GM12878 (cell line): ENCODE measurements around the gene SCAMP1. TPM values are rescaled to one million over a fixed set of nuclear protein-coding genes. Genes with fewer than 3 reads are reported as not detected.

Experiments used
- ATAC-seq: fragments of 200-7000 bp; cut with Tn5 transposase; 3 replicates; pipeline ENCODE4 v1.9.1; 2020; ENCODE audit warnings: mild to moderate bottlenecking, moderate library complexity
- BruUV-seq: library from RNA; stranded (reverse); fragments of 400-500 nt; replicated peaks from 2 replicates; lab custom pipeline; 2021; lab: Mats Ljungman, UMichigan
- CTCF ChIA-PET: fragments of 300-600 bp; sonication (Branson Sonifier 250); formaldehyde crosslinking; extraction: SDS; loops from one replicate; lab custom pipeline; 2021; ENCODE audit warnings: inconsistent platforms; lab: Yijun Ruan, JAX
- POLR2A ChIA-PET: fragments of 350-600 bp; formaldehyde crosslinking; extraction: SDS; loops from one replicate; lab custom pipeline; 2021; ENCODE audit warnings: inconsistent platforms; lab: Charles Lee
- RAD21 ChIA-PET: fragments of 300-600 bp; sonication (Branson Sonifier 250); formaldehyde crosslinking; loops from one replicate; lab custom pipeline; 2023; ENCODE audit warnings: antibody characterized with exemption; ENCODE audit not compliant: unreplicated experiment; lab: Charles Lee
- SMC1A ChIA-PET: fragments of 300-600 bp; sonication (Branson Sonifier 250); formaldehyde crosslinking; loops from one replicate; lab custom pipeline; 2023; ENCODE audit not compliant: unreplicated experiment, uncharacterized antibody; lab: Charles Lee
- DNase-seq: peaks from one replicate; pipeline ENCODE4 v3.0.0-alpha.2; 2011; ENCODE audit warnings: low read depth, low spot score
- FAIRE-seq: peaks from 3 replicates; lab custom pipeline; 2011; peaks lifted over from hg19 to GRCh38; lab: Jason Lieb, UNC
- H2AFZ ChIP-seq: 2 replicates; pipeline ENCODE4 v1.6.0; 2011; ENCODE audit warnings: low read depth, low read length, control low read depth; ENCODE audit not compliant: control insufficient read depth
- H3K27ac ChIP-seq: 2 replicates; pipeline ENCODE4 v1.5.1; 2011; ENCODE audit warnings: control low read depth; ENCODE audit not compliant: control insufficient read depth, insufficient read depth
- H3K27me3 ChIP-seq, 2 experiments: replicated peaks in 1 of 2; 2 replicates each; pipeline versions ENCODE4 v1.6.0 to v1.6.1; 2011; ENCODE audit warnings: low read length in 1 of 2; ENCODE audit not compliant: control insufficient read depth in 2 of 2, insufficient read depth in 2 of 2
- H3K36me3 ChIP-seq, 2 experiments: 2 replicates each; pipeline ENCODE4 v1.5.1; 2011; ENCODE audit warnings: low read length in 1 of 2; ENCODE audit not compliant: control insufficient read depth in 2 of 2, insufficient read depth in 2 of 2
- H3K4me1 ChIP-seq: 2 replicates; pipeline ENCODE4 v1.6.1; 2011; ENCODE audit warnings: mild to moderate bottlenecking, low read length, moderate library complexity, mixed read lengths; ENCODE audit not compliant: control insufficient read depth, insufficient read depth
- H3K4me2 ChIP-seq: 2 replicates; pipeline ENCODE4 v1.6.0; 2011; ENCODE audit warnings: control low read depth; ENCODE audit not compliant: control insufficient read depth, insufficient read depth
- H3K4me3 ChIP-seq: fragments of 200-600 bp; sonication (generic); 2 replicates; pipeline ENCODE4 v1.5.1; 2016
- H3K79me2 ChIP-seq: 2 replicates; pipeline ENCODE4 v1.6.0; 2011; ENCODE audit warnings: low read length; ENCODE audit not compliant: control insufficient read depth, insufficient read depth
- H3K9ac ChIP-seq: 2 replicates; pipeline ENCODE4 v1.8.0; 2011; ENCODE audit warnings: low read length, control low read depth, mixed read lengths; ENCODE audit not compliant: control insufficient read depth, insufficient read depth
- H3K9me3 ChIP-seq: replicated peaks from 3 replicates; pipeline ENCODE4 v1.5.1; 2011; ENCODE audit warnings: mild to moderate bottlenecking, low read length; ENCODE audit not compliant: control insufficient read depth, insufficient read depth
- H4K20me1 ChIP-seq: 2 replicates; pipeline ENCODE4 v1.6.0; 2011; ENCODE audit not compliant: control insufficient read depth, insufficient read depth
- CEBPZ ChIP-seq: fragments of 150-350 bp; IDR thresholded peaks from 2 replicates; pipeline ENCODE4 v1.6.1; 2016; ENCODE audit warnings: low read depth, low read length
- DPF2 ChIP-seq: fragments of 450-650 bp; IDR thresholded peaks from 2 replicates; pipeline ENCODE4 v1.6.1; 2017; ENCODE audit warnings: mild to moderate bottlenecking
- RFX5 ChIP-seq: IDR thresholded peaks from 2 replicates; pipeline ENCODE4 v1.6.1; 2011; ENCODE audit warnings: low read depth, low read length, improper control_type of control experiment
- WGBS: methylation state at CpG from one replicate; pipeline ENCODE4 v1.1.6; 2016; ENCODE audit warnings: low lambda C conversion rate; ENCODE audit not compliant: insufficient replicate concordance, insufficient coverage; ENCODE audit errors: missing lambda C conversion rate; 5-methylcytosine and 5-hydroxymethylcytosine counted together
- in situ Hi-C: fragments of 300-500 bp; cut with MboI; formaldehyde crosslinking; loops from 9 replicates; pipeline ENCODE4 v1.14.3; 2018; ENCODE audit warnings: mixed read lengths
- intact Hi-C: fragments of 100-400 bp; cut with micrococcal nuclease; formaldehyde crosslinking; loops from one replicate; pipeline ENCODE4 v1.14.2; 2022; ENCODE audit not compliant: unreplicated experiment
- polyA plus RNA-seq, 11 experiments: library from polyadenylated mRNA; depleted of rRNA in 4 of 11; unstranded in 6 of 11; stranded (reverse) in 5 of 11; fragments of >200 nt; fragmentation: Nextera tagmentation in 4 of 11; fragmentation: Illumina TruSeq in 1 of 11; extraction: Ambion mirVana in 4 of 11; extraction: Trizol in 1 of 11; gene quantifications; 1 replicate in 1 of 11; 2 replicates in 10 of 11; pipeline versions ENCODE4 v1.2.1 to v1.2.3, GENCODE V29; 2011 to 2016; ENCODE audit warnings: inconsistent platforms in 2 of 11, missing spikeins in 2 of 11, low read depth in 1 of 11
- total RNA-seq, 4 experiments: library from RNA; depleted of rRNA in 3 of 4; stranded (reverse); fragments of >200 nt in 3 of 4; fragmentation: Illumina TruSeq in 1 of 4; extraction: Trizol in 1 of 4; gene quantifications; 2 replicates each; pipeline versions ENCODE4 v1.2.1 to v1.2.3, GENCODE V29; 2013 to 2021

SCAMP1 gene
- total and polyA plus RNA-seq, 10 of the 15 experiments (the other 5 are each of a cell fraction or from before 2014, with no cell fraction given): 6.4 to 27.9 (median 20.0) TPM

- TF ChIP-seq RFX5 (no peak), DPF2 (no peak)
- TF ChIP-seq, all 136 proteins: peak for 0
These were observed 147.1 kb downstream of the SCAMP1 start (continued) for GRCh38 chr5:78507531-78507930.

- H3K27me3 ChIP-seq: no peaks in the 10 kb centered on the region
- H3K9ac ChIP-seq: no peak overlapping the region
- no peak overlapping the region for H3K4me3 ChIP-seq
- no peak overlapping the region for H3K27ac ChIP-seq
- intact Hi-C loops: no loop called here
- H3K79me2 ChIP-seq: no peaks in the 10 kb centered on the region; the same call in 1 of the 2 replicates
- peaks cover 0 to 9% of the 10 kb centered on the region in 2 experiments; a peak in 2 of 4 replicates for H3K36me3 ChIP-seq
- no peak overlapping the region for H3K4me2 ChIP-seq
- peaks cover 9% of the 10 kb centered on the region for H3K4me1 ChIP-seq
- in situ Hi-C loops: no loop called here
- 0 out of 2 replicates have a peak, but pooled peaks cover 5% of the 10 kb centered on the region for H4K20me1 ChIP-seq
- ChIA-PET CTCF (interaction anchor here (0.7 to 1.8 kb wide), 4 partner anchors 11 to 839 kb away, joined by 3 to 4 read pairs (median 4); no protein-coding TSS in a partner anchor), POLR2A (interaction anchor here (0.8 kb wide), 1 partner anchor 226 kb away, joined by 3 read pairs; no protein-coding TSS in a partner anchor), SMC1A (interaction anchor here (0.7 to 1.7 kb wide), 11 partner anchors 10 to 221 kb away, joined by 3 to 6 read pairs (median 4); no protein-coding TSS in a partner anchor), RAD21 (no interaction called here)
- H2AFZ ChIP-seq: no peak overlapping the region
- ATAC-seq: no peak
- H3K9me3 ChIP-seq: no peaks in the 10 kb centered on the region
- BruUV-seq: no TSS peak
- 62% methylated on average over 3 of the region's 3 CpGs for WGBS
- no peak for TF ChIP-seq CEBPZ
- no peak for DNase-seq
- no peak for FAIRE-seq
These were observed 147.9 kb downstream of the SCAMP1 start for GRCh38 chr5:78508186-78508765.
